HG03521 (cell line): ENCODE results near the gene HSF5.

ENCODE experiments used
- ATAC-seq: cut with Tn5 transposase; IDR thresholded peaks from one replicate; pipeline ENCODE4 v1.9.1; 2021; ENCODE audit warnings: mild to moderate bottlenecking, moderate library complexity; ENCODE audit not compliant: unreplicated experiment

The HSF5 gene

DNA sequence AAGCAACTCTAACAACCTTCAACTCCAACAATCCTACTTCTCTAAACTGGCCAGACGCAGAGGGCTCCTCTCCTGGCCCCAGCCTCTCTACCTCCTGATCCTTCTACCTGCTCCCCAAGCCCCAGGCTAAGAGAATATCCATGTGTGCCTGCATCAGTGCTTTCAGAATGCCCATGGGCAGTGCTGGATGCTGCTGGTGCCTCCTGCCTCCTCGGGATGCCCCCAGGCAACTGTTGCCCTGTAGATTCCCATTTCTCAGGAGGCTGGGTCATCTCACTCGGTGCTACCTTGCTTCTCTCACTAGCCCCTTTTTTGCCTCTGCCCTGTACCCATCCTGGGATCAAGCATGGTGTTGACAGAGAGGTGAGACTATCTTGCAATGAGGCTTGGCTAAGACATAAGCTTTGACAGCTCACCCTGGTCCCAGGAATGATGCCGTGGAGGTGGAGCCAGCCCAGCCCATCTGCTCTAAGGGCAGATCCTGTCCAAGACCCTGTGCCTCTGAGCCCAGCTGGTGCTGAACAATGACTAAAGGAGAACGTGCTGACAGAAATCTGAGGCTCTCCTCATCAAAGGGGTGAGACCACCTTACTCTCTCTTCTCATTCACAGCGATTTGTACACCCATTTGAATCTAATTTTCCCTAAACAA is 116.8 kb downstream of the HSF5 start:
- no peak for ATAC-seq

DNA sequence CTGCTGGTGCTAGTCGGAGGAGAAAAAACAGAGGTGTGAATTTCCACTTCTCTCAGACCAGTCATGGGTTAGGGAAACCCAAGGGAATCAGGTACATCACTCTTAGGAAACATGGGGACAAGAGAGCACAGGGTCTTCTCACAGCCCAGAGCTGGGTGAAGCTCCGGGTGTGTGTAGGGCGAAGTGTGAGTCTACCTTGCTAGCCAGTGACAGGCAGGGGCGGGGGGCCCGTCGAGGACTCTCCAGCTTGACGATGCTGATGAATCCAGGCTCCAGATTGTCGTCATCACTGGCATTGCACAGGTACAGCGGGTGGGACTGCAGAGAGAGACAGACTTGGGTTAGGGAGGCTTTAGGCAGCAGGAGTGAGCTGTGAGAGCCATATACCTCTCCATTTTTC is 117.5 kb downstream of the HSF5 start:
- no peak for ATAC-seq

DNA sequence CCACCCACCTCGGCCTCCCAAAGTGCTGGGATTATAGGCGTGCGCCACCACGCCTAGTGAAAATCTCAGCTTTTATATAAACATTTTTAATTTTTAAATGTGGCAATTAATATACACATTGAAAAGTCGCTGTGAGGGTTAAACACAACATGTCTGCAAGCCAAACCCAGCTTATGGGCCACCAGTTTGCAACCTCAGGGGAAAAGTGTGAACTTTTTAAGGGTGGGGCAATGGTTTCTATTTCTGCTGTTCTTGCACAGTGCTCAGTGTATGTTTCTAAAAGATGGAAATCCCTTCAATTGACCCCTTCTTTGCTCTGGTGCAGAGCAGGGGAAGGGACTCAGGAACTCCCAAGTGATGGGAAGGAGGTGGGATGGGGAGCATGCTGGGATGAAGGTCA is 117.9 kb downstream of the HSF5 start:
- no peak for ATAC-seq
